OCI-LY3 (cell line): ENCODE results near the gene POLR2E.

Experiments used
- EZH2phosphoT487 ChIP-seq: fragments of 200-600 bp; shearing (Covaris generic); IDR thresholded peaks from 2 replicates; pipeline ENCODE4 v1.6.1; 2018; ENCODE audit warnings: antibody characterized with exemption, mixed run types, low read depth
- TF ChIP-seq, protein P1 (sequence below): fragments of 200-600, 300-600 bp; sonication (generic); IDR thresholded peaks from 2 replicates; pipeline ENCODE4 v1.5.1; 2014; ENCODE audit warnings: antibody characterized with exemption, low read length, low read depth

DNA sequence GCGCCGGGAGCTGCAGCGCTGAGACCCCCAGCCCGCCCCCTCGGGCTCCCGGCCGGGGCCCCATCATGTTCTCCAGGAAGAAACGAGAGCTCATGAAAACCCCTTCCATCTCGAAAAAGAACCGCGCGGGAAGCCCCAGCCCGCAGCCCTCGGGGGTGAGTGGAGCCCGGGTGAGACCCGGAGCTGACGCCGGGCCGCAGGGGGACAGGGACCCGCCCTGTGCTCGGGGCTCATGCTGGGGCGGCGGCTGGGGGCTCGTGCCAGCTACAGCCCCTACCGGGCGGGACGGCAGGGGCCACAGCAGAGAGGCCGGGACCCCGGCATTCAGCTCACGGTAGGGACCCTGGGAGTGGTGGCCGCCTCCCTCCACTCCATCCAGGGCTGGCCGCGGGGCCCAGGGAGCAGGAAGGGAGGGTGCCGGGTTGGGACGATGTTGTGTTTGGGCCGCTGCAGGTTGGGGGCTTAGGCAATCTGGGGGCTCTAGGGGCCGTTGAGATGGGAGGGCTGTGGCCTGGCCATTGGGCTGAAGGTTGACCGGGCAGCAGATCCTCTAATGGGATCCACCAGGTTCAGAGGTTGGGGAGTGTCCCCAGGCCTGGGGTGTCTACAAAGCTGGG lies 27.7 kb downstream of the POLR2E start:
- TF ChIP-seq, protein P1, sequence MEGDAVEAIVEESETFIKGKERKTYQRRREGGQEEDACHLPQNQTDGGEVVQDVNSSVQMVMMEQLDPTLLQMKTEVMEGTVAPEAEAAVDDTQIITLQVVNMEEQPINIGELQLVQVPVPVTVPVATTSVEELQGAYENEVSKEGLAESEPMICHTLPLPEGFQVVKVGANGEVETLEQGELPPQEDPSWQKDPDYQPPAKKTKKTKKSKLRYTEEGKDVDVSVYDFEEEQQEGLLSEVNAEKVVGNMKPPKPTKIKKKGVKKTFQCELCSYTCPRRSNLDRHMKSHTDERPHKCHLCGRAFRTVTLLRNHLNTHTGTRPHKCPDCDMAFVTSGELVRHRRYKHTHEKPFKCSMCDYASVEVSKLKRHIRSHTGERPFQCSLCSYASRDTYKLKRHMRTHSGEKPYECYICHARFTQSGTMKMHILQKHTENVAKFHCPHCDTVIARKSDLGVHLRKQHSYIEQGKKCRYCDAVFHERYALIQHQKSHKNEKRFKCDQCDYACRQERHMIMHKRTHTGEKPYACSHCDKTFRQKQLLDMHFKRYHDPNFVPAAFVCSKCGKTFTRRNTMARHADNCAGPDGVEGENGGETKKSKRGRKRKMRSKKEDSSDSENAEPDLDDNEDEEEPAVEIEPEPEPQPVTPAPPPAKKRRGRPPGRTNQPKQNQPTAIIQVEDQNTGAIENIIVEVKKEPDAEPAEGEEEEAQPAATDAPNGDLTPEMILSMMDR, result no peak
- TF ChIP-seq EZH2phosphoT487, result no peak
